H1 (cell line): ENCODE measurements around the gene TRAPPC12. TPM values are rescaled to one million over a fixed set of nuclear protein-coding genes. Genes with fewer than 3 reads are reported as not detected.

Source experiments
- CTCF ChIA-PET: fragments of 300-600 bp; sonication (Branson Sonifier 250); formaldehyde crosslinking; loops from one replicate; lab custom pipeline; 2021; ENCODE audit not compliant: partially characterized antibody; lab: Charles Lee
- POLR2A ChIA-PET: fragments of 300-600 bp; sonication (Branson Sonifier 250); formaldehyde crosslinking; loops from one replicate; lab custom pipeline; 2021; ENCODE audit warnings: inconsistent platforms; ENCODE audit not compliant: partially characterized antibody; lab: Charles Lee
- DNase-seq, 2 experiments: peaks; one replicate each; pipeline versions ENCODE4 v3.0.0 to v3.0.0-alpha.2; 2010 to 2022; ENCODE audit warnings: low spot score in 2 of 2, low read depth in 1 of 2, mixed read lengths in 1 of 2
- FAIRE-seq: peaks from 2 replicates; lab custom pipeline; 2011; peaks lifted over from hg19 to GRCh38; lab: Jason Lieb, UNC
- H2AFZ ChIP-seq: 2 replicates; pipeline ENCODE4 v1.8.1; 2012; ENCODE audit warnings: low read length, inconsistent platforms
- H2AK5ac ChIP-seq: 2 replicates; pipeline ENCODE4 v1.6.1; 2013; ENCODE audit warnings: low read depth, low read length
- H2BK120ac ChIP-seq: replicated peaks from 2 replicates; pipeline ENCODE3; 2013; ENCODE audit warnings: low read depth, low read length, inconsistent platforms
- H2BK12ac ChIP-seq: 2 replicates; pipeline ENCODE4 v1.6.1; 2013; ENCODE audit warnings: low read depth, low read length
- H2BK15ac ChIP-seq: 2 replicates; pipeline ENCODE4 v1.6.1; 2013; ENCODE audit warnings: low read length
- H2BK20ac ChIP-seq: 2 replicates; pipeline ENCODE4 v1.6.1; 2013; ENCODE audit warnings: low read length
- H2BK5ac ChIP-seq: 2 replicates; pipeline ENCODE4 v1.6.1; 2013; ENCODE audit warnings: low read depth, low read length
- H3K14ac ChIP-seq: 2 replicates; pipeline ENCODE4 v1.6.1; 2013; ENCODE audit warnings: inconsistent platforms; ENCODE audit not compliant: insufficient read length
- H3K18ac ChIP-seq: 2 replicates; pipeline ENCODE4 v1.6.1; 2013; ENCODE audit warnings: low read length; ENCODE audit errors: extremely low read depth
- H3K23ac ChIP-seq: 2 replicates; pipeline ENCODE4 v1.6.1; 2013; ENCODE audit warnings: inconsistent platforms; ENCODE audit not compliant: insufficient read length
- H3K23me2 ChIP-seq: 2 replicates; pipeline ENCODE4 v1.6.1; 2013; ENCODE audit warnings: low read depth, low read length
- H3K27ac ChIP-seq: 2 replicates; pipeline ENCODE4 v1.6.1; 2011; ENCODE audit warnings: low read depth, low read length, inconsistent platforms
- H3K27me3 ChIP-seq, 4 experiments: replicated peaks in 1 of 4; 1 replicate in 1 of 4; 2 replicates in 3 of 4; pipeline versions ENCODE4 v1.6.1 to v1.8.1; 2011 to 2013; ENCODE audit warnings: low read length in 3 of 4, mild to moderate bottlenecking in 3 of 4, inconsistent platforms in 2 of 4, mixed read lengths in 2 of 4, moderate library complexity in 1 of 4; ENCODE audit not compliant: control insufficient read depth in 3 of 4, insufficient read depth in 3 of 4; ENCODE audit errors: extremely low read depth in 1 of 4
- H3K36me3 ChIP-seq, 4 experiments: 2 replicates each; pipeline versions ENCODE4 v1.6.1 to v1.8.1; 2011 to 2013; ENCODE audit warnings: mild to moderate bottlenecking in 4 of 4, low read length in 3 of 4, moderate library complexity in 2 of 4, control low read depth in 1 of 4, inconsistent platforms in 1 of 4; ENCODE audit not compliant: insufficient read depth in 4 of 4, control insufficient read depth in 2 of 4
- H3K4ac ChIP-seq: replicated peaks from 2 replicates; pipeline ENCODE3; 2013; ENCODE audit warnings: low read length, low read depth, mixed read lengths, inconsistent platforms; ENCODE audit not compliant: insufficient read length
- H3K4me1 ChIP-seq, 4 experiments: replicated peaks in 1 of 4; 1 replicate in 1 of 4; 2 replicates in 3 of 4; pipeline versions ENCODE4 v1.6.1 to v1.8.1; 2011 to 2013; ENCODE audit warnings: low read length in 3 of 4, inconsistent platforms in 2 of 4, mixed read lengths in 1 of 4; ENCODE audit not compliant: insufficient read depth in 4 of 4, control insufficient read depth in 3 of 4
- H3K4me2 ChIP-seq, 2 experiments: 2 replicates each; pipeline versions ENCODE4 v1.6.1 to v1.8.1; 2011 to 2013; ENCODE audit warnings: low read depth in 2 of 2, low read length in 2 of 2, control low read depth in 1 of 2, inconsistent platforms in 1 of 2, mild to moderate bottlenecking in 1 of 2; ENCODE audit not compliant: insufficient read depth in 1 of 2
- H3K4me3 ChIP-seq, 4 experiments: fragments of 200-600, 300-600 bp in 1 of 4; sonication (generic), shearing (Covaris generic), sonication (Bioruptor Twin) in 1 of 4; 2 replicates each; pipeline versions ENCODE4 v1.5.1 to v1.8.1; 2011 to 2016; ENCODE audit warnings: low read length in 4 of 4, low read depth in 3 of 4, control low read depth in 2 of 4, inconsistent platforms in 2 of 4, mild to moderate bottlenecking in 2 of 4, mixed read lengths in 1 of 4, moderate library complexity in 1 of 4; ENCODE audit not compliant: insufficient read depth in 2 of 4; ENCODE audit errors: extremely low read depth in 1 of 4
- H3K56ac ChIP-seq: replicated peaks from 2 replicates; pipeline ENCODE3; 2013; ENCODE audit warnings: low read depth, mild to moderate bottlenecking, mixed read lengths, low read length, inconsistent platforms; ENCODE audit not compliant: insufficient read length
- H3K79me1 ChIP-seq: 2 replicates; pipeline ENCODE4 v1.6.1; 2013; ENCODE audit warnings: low read depth, low read length, control low read depth
- H3K79me2 ChIP-seq, 2 experiments: 2 replicates each; pipeline versions ENCODE4 v1.6.1 to v1.8.1; 2012 to 2013; ENCODE audit warnings: low read length in 2 of 2, mild to moderate bottlenecking in 2 of 2, inconsistent platforms in 1 of 2; ENCODE audit not compliant: insufficient read depth in 2 of 2, control insufficient read depth in 1 of 2
- H3K9ac ChIP-seq, 4 experiments: replicated peaks in 1 of 4; 1 replicate in 1 of 4; 2 replicates in 3 of 4; pipeline versions ENCODE4 v1.6.1 to v1.8.1; 2011 to 2013; ENCODE audit warnings: low read depth in 3 of 4, low read length in 3 of 4, control low read depth in 2 of 4, mild to moderate bottlenecking in 2 of 4, moderate library complexity in 2 of 4, inconsistent platforms in 1 of 4; ENCODE audit errors: extremely low read depth in 1 of 4
- H3K9me3 ChIP-seq, 2 experiments: 2 replicates each; pipeline versions ENCODE4 v1.6.1 to v1.8.1; 2012 to 2013; ENCODE audit warnings: mild to moderate bottlenecking in 2 of 2, moderate library complexity in 2 of 2, control low read depth in 1 of 2, inconsistent platforms in 1 of 2, low read depth in 1 of 2, low read length in 1 of 2, mixed read lengths in 1 of 2; ENCODE audit not compliant: insufficient read depth in 2 of 2
- H4K20me1 ChIP-seq, 2 experiments: replicated peaks in 1 of 2; 2 replicates each; pipeline versions ENCODE3 to v1.8.1; 2011 to 2013; ENCODE audit warnings: inconsistent platforms in 2 of 2, low read length in 2 of 2, mild to moderate bottlenecking in 1 of 2; ENCODE audit not compliant: insufficient read depth in 2 of 2, control insufficient read depth in 1 of 2
- H4K5ac ChIP-seq: 2 replicates; pipeline ENCODE4 v1.6.1; 2013; ENCODE audit warnings: low read length, low read depth, mixed read lengths, inconsistent platforms; ENCODE audit not compliant: insufficient read length
- H4K8ac ChIP-seq: 2 replicates; pipeline ENCODE4 v1.8.0; 2013; ENCODE audit warnings: mild to moderate bottlenecking, moderate library complexity, low read length, inconsistent platforms; ENCODE audit not compliant: insufficient read depth; ENCODE audit errors: extremely low read depth
- H4K91ac ChIP-seq: replicated peaks from 2 replicates; pipeline ENCODE3; 2013; ENCODE audit warnings: low read length, mixed read lengths, inconsistent platforms; ENCODE audit not compliant: insufficient read length
- BRCA1 ChIP-seq: IDR thresholded peaks from 2 replicates; pipeline ENCODE4 v1.6.1; 2012; ENCODE audit warnings: low read depth, low read length, improper control_type of control experiment
- CBX8 ChIP-seq: fragments of 300-800, 300-1000 bp; sonication (generic); IDR thresholded peaks from 2 replicates; pipeline ENCODE4 v1.7.1; 2016; ENCODE audit warnings: low read depth, low read length, borderline replicate concordance
- CHD2 ChIP-seq: IDR thresholded peaks from 2 replicates; pipeline ENCODE4 v1.6.1; 2012; ENCODE audit warnings: low read length, improper control_type of control experiment
- CREB1 ChIP-seq: IDR thresholded peaks from 2 replicates; pipeline ENCODE4 v1.6.1; 2012; ENCODE audit warnings: inconsistent platforms
- GABPA ChIP-seq: IDR thresholded peaks from 2 replicates; pipeline ENCODE4 v1.6.1; 2011; ENCODE audit warnings: mild to moderate bottlenecking, low read length, moderate library complexity, borderline replicate concordance; ENCODE audit not compliant: insufficient read depth
- GTF2F1 ChIP-seq: IDR thresholded peaks from 2 replicates; pipeline ENCODE4 v1.6.1; 2012; ENCODE audit warnings: low read depth, low read length, improper control_type of control experiment, borderline replicate concordance
- NRF1 ChIP-seq: IDR thresholded peaks from 2 replicates; pipeline ENCODE4 v1.6.1; 2011; ENCODE audit warnings: mild to moderate bottlenecking, low read depth, low read length, improper control_type of control experiment
- POLR2A ChIP-seq, 2 experiments: IDR thresholded peaks; 1 replicate in 1 of 2; 2 replicates in 1 of 2; pipeline ENCODE4 v1.6.1; 2011; ENCODE audit warnings: low read depth in 2 of 2, low read length in 2 of 2, mild to moderate bottlenecking in 2 of 2; ENCODE audit errors: control extremely low read depth in 1 of 2
- RFX5 ChIP-seq: IDR thresholded peaks from 2 replicates; pipeline ENCODE4 v1.6.1; 2011; ENCODE audit warnings: low read depth, low read length, improper control_type of control experiment, borderline replicate concordance
- RXRA ChIP-seq: IDR thresholded peaks from 2 replicates; pipeline ENCODE4 v1.6.1; 2011; ENCODE audit warnings: low read depth, mild to moderate bottlenecking, low read length, moderate library complexity; ENCODE audit not compliant: insufficient read depth
- SIRT6 ChIP-seq: IDR thresholded peaks from one replicate; pipeline ENCODE4 v1.7.1; 2012; ENCODE audit warnings: low read length, inconsistent platforms
- SP1 ChIP-seq: IDR thresholded peaks from 2 replicates; pipeline ENCODE4 v1.6.1; 2011; ENCODE audit warnings: low read depth, low read length
- SP2 ChIP-seq: IDR thresholded peaks from 2 replicates; pipeline ENCODE4 v1.6.1; 2012; ENCODE audit warnings: mild to moderate bottlenecking, low read length, inconsistent platforms
- SUZ12 ChIP-seq: fragments of 200-600 bp; sonication (generic); IDR thresholded peaks from 2 replicates; pipeline ENCODE4 v1.6.1; 2012; ENCODE audit warnings: mild to moderate bottlenecking, inconsistent platforms, low read length, moderate library complexity, mixed read lengths
- TCF12 ChIP-seq: IDR thresholded peaks from 2 replicates; pipeline ENCODE4 v1.6.1; 2011; ENCODE audit warnings: low read depth, mild to moderate bottlenecking, low read length
- WGBS, 2 experiments: shearing (Covaris generic) in 1 of 2; methylation state at CpG; one replicate each; pipeline versions ENCODE4 v1.1.6 to v1.1.7; 2013 to 2015; ENCODE audit warnings: low lambda C conversion rate in 2 of 2, mixed read lengths in 2 of 2, inconsistent platforms in 1 of 2, low coverage in 1 of 2, missing lambda C conversion rate in 1 of 2; ENCODE audit not compliant: insufficient replicate concordance in 2 of 2, insufficient coverage in 1 of 2, insufficient read length in 1 of 2; ENCODE audit errors: extremely low coverage in 1 of 2, missing lambda C conversion rate in 1 of 2; 5-methylcytosine and 5-hydroxymethylcytosine counted together
- polyA plus RNA-seq, 7 experiments: library from polyadenylated mRNA; depleted of rRNA in 3 of 7; stranded (reverse) in 5 of 7; unstranded in 2 of 7; fragments of >200 nt in 5 of 7; fragments of 200-250 nt in 2 of 7; gene quantifications; 1 replicate in 5 of 7; 2 replicates in 1 of 7; 4 replicates in 1 of 7; pipeline versions ENCODE4 v1.2.1 to v1.2.3, GENCODE V29; 2011 to 2013; ENCODE audit warnings: missing spikeins in 2 of 7, mixed read lengths in 2 of 7
- total RNA-seq: library from RNA; stranded (reverse); fragmentation: NEBNext Ultra II Directional; extraction: Animal tissue kit (Norgen Biotek cat#: 25700); gene quantifications from 2 replicates; pipeline ENCODE4 v1.2.1, GENCODE V29; 2021
- TF ChIP-seq, protein P1 (sequence below): IDR thresholded peaks from 2 replicates; pipeline ENCODE4 v1.6.1; 2012; ENCODE audit warnings: inconsistent platforms

The TRAPPC12 gene
- total and polyA plus RNA-seq, 2 of the 8 experiments (the other 6 are each of a cell fraction or from before 2014, with no cell fraction given): 35.0 to 67.3 TPM

DNA sequence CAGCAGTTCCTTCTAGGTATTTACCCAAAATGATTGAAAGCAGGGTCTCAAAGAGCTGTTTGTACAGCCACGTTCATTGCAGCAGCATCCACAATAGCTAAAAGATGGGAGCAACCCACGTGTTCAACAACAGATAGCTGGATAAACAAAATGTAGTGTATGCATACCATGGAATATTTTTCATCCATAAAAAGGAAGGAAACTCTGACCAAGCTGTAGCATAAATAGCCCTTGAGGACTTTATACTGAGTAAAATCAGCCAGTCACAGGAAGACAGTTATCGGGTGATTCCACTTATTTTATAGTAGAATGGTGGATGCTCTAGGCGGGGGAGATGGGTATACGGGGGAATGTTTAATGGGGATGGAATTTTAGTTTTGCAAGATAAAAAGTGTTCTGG, 7.5 kb downstream of the TRAPPC12 start:
- no peak overlapping the region for H2BK15ac ChIP-seq
- ChIA-PET CTCF (interaction anchor here (0.8 to 1.9 kb wide), 3 partner anchors 12 to 37 kb away, joined by 3 to 8 read pairs (median 5); no protein-coding TSS in a partner anchor), POLR2A (interaction anchor here (0.9 to 1.0 kb wide), 2 partner anchors 14 to 26 kb away, joined by 3 read pairs; no protein-coding TSS in a partner anchor)
- H4K91ac ChIP-seq: no peak overlapping the region
- H3K27ac ChIP-seq: no peak overlapping the region
- H2AK5ac ChIP-seq: no peak overlapping the region
- no peak overlapping the region for H3K4ac ChIP-seq
- H2BK5ac ChIP-seq: no peak overlapping the region
- H3K14ac ChIP-seq: no peak overlapping the region
- peaks cover 8% of the 10 kb centered on the region for H3K79me1 ChIP-seq
- WGBS, 2 experiments: 92 to 100% methylated on average over 1 to 5 of the region's 5 CpGs
- no peak overlapping the region for H2BK12ac ChIP-seq
- FAIRE-seq: no peak
- no peak overlapping the region for H3K18ac ChIP-seq
- H2AFZ ChIP-seq: no peak overlapping the region
- no peaks in the 10 kb centered on the region for H3K9me3 ChIP-seq
- H3K36me3 ChIP-seq: peaks cover 5 to 23% (median 13%) of the 10 kb centered on the region in 4 experiments; a peak in 6 of 8 replicates
- no peaks in the 10 kb centered on the region for H3K4me1 ChIP-seq
- no peaks in the 10 kb centered on the region for H3K23me2 ChIP-seq
- H3K4me2 ChIP-seq: no peak overlapping the region
- H3K79me2 ChIP-seq: peaks cover 0 to 5% of the 10 kb centered on the region in 2 experiments; a peak in 2 of 4 replicates
- H2BK120ac ChIP-seq: no peak overlapping the region
- H3K9ac ChIP-seq: no peak overlapping the region
- peaks cover 0 to 1% (median 0%) of the 10 kb centered on the region in 4 experiments; a peak in 1 of 7 replicates for H3K27me3 ChIP-seq
- no peak for DNase-seq
- H3K56ac ChIP-seq: no peak overlapping the region
- H4K20me1 ChIP-seq: peaks cover 0 to 4% of the 10 kb centered on the region in 2 experiments
- no peak overlapping the region for H2BK20ac ChIP-seq
- no peak overlapping the region for H3K23ac ChIP-seq
- no peak overlapping the region for H3K4me3 ChIP-seq
- H4K8ac ChIP-seq: no peak overlapping the region
- no peak overlapping the region for H4K5ac ChIP-seq
- TF ChIP-seq GTF2F1: no peak
- no peak for TF ChIP-seq SP2
- TF ChIP-seq CBX8: no peak
- no peak for TF ChIP-seq CREB1
- TF ChIP-seq NRF1: no peak
- TF ChIP-seq TCF12: no peak
- no peak for TF ChIP-seq BRCA1
- no peak for TF ChIP-seq POLR2A (IDR thresholded peaks at IDR 0.05; ENCODE audit: control extremely low read depth in 1 of 2, low read depth in 2 of 2, low read length in 2 of 2)
- no peak for TF ChIP-seq RXRA
- no peak for TF ChIP-seq CHD2
- TF ChIP-seq GABPA: no peak
- TF ChIP-seq SIRT6: no peak
- TF ChIP-seq SP1: no peak
- TF ChIP-seq, protein P1, sequence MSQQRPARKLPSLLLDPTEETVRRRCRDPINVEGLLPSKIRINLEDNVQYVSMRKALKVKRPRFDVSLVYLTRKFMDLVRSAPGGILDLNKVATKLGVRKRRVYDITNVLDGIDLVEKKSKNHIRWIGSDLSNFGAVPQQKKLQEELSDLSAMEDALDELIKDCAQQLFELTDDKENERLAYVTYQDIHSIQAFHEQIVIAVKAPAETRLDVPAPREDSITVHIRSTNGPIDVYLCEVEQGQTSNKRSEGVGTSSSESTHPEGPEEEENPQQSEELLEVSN: no peak
- no peak for TF ChIP-seq RFX5
- TF ChIP-seq SUZ12: no peak
